H9 (cell line): ENCODE results near the gene DYRK1A. TPM values are rescaled to one million over a fixed set of nuclear protein-coding genes. Genes with fewer than 3 reads are reported as not detected.

Experiments used
- DNase-seq: peaks from one replicate; pipeline ENCODE4 v3.0.0-alpha.2; 2017
- H2AFZ ChIP-seq: one replicate; pipeline ENCODE4 v1.6.1; 2013; ENCODE audit warnings: mild to moderate bottlenecking, low read length, control low read depth, moderate library complexity
- H2AK5ac ChIP-seq: 2 replicates; pipeline ENCODE4 v1.6.1; 2013; ENCODE audit warnings: low read length, control low read depth, mixed read lengths; ENCODE audit not compliant: insufficient read length
- H2BK120ac ChIP-seq: one replicate; pipeline ENCODE4 v1.6.1; 2013; ENCODE audit warnings: low read depth, mild to moderate bottlenecking, low read length, control low read depth, inconsistent platforms; ENCODE audit not compliant: poor library complexity, severe bottlenecking
- H2BK12ac ChIP-seq: 2 replicates; pipeline ENCODE4 v1.6.1; 2013; ENCODE audit warnings: low read length, control low read depth, mixed read lengths, low read depth; ENCODE audit not compliant: insufficient read length
- H2BK15ac ChIP-seq: 2 replicates; pipeline ENCODE4 v1.6.1; 2013; ENCODE audit warnings: low read depth, low read length, control low read depth
- H2BK20ac ChIP-seq: one replicate; pipeline ENCODE4 v1.6.1; 2013; ENCODE audit warnings: low read depth, mild to moderate bottlenecking, low read length, control low read depth, inconsistent platforms; ENCODE audit not compliant: poor library complexity, severe bottlenecking
- H2BK5ac ChIP-seq: 2 replicates; pipeline ENCODE4 v1.6.1; 2013; ENCODE audit warnings: low read length, control low read depth, mixed read lengths; ENCODE audit not compliant: insufficient read length
- H3K14ac ChIP-seq: 2 replicates; pipeline ENCODE4 v1.6.1; 2013; ENCODE audit warnings: low read length, control low read depth; ENCODE audit not compliant: insufficient read depth
- H3K18ac ChIP-seq: 2 replicates; pipeline ENCODE4 v1.6.1; 2013; ENCODE audit warnings: low read depth, mild to moderate bottlenecking, mixed read lengths, low read length, control low read depth; ENCODE audit not compliant: insufficient read length
- H3K23ac ChIP-seq: 2 replicates; pipeline ENCODE4 v1.6.1; 2013; ENCODE audit warnings: low read length, control low read depth, mixed read lengths, low read depth; ENCODE audit not compliant: insufficient read length
- H3K23me2 ChIP-seq: 2 replicates; pipeline ENCODE4 v1.6.1; 2013; ENCODE audit warnings: low read depth, mild to moderate bottlenecking, mixed read lengths, low read length, control low read depth; ENCODE audit not compliant: insufficient read length, poor library complexity, severe bottlenecking
- H3K27ac ChIP-seq: 2 replicates; pipeline ENCODE4 v1.5.1; 2013; ENCODE audit warnings: low read length, control low read depth, mixed read lengths, low read depth; ENCODE audit not compliant: insufficient read length
- H3K27me3 ChIP-seq: 2 replicates; pipeline ENCODE4 v1.6.1; 2013; ENCODE audit warnings: low read length, control low read depth, inconsistent platforms; ENCODE audit not compliant: insufficient read depth
- H3K4ac ChIP-seq: 2 replicates; pipeline ENCODE4 v1.6.1; 2013; ENCODE audit warnings: low read depth, mild to moderate bottlenecking, control low read depth, inconsistent platforms, low read length, moderate library complexity
- H3K4me1 ChIP-seq: 2 replicates; pipeline ENCODE4 v1.6.1; 2013; ENCODE audit warnings: low read length, control low read depth, inconsistent platforms; ENCODE audit not compliant: insufficient read depth
- H3K4me2 ChIP-seq: 2 replicates; pipeline ENCODE4 v1.6.1; 2013; ENCODE audit warnings: low read length, control low read depth, mixed read lengths; ENCODE audit not compliant: insufficient read length, insufficient read depth
- H3K56ac ChIP-seq: 2 replicates; pipeline ENCODE4 v1.6.1; 2013; ENCODE audit warnings: low read depth, mild to moderate bottlenecking, mixed read lengths, low read length, control low read depth; ENCODE audit not compliant: insufficient read length
- H3K79me1 ChIP-seq: 2 replicates; pipeline ENCODE4 v1.6.1; 2013; ENCODE audit warnings: low read depth, mild to moderate bottlenecking, moderate library complexity, low read length, control low read depth, inconsistent platforms; ENCODE audit not compliant: insufficient read depth, poor library complexity, severe bottlenecking
- H3K79me2 ChIP-seq: 2 replicates; pipeline ENCODE4 v1.6.1; 2013; ENCODE audit warnings: low read length, control low read depth, inconsistent platforms; ENCODE audit not compliant: insufficient read depth
- H3K9ac ChIP-seq: 2 replicates; pipeline ENCODE4 v1.6.1; 2013; ENCODE audit warnings: low read length, control low read depth, mixed read lengths; ENCODE audit not compliant: insufficient read length; ENCODE audit errors: extremely low read depth
- H3K9me3 ChIP-seq: one replicate; pipeline ENCODE4 v1.6.1; 2013; ENCODE audit warnings: low read depth, low read length, inconsistent platforms; ENCODE audit not compliant: control insufficient read depth
- H3T11ph ChIP-seq: one replicate; pipeline ENCODE4 v1.6.1; 2013; ENCODE audit warnings: mild to moderate bottlenecking, low read length, control low read depth, inconsistent platforms
- H4K20me1 ChIP-seq: one replicate; pipeline ENCODE4 v1.6.1; 2013; ENCODE audit not compliant: control insufficient read depth, insufficient read length, insufficient read depth
- H4K5ac ChIP-seq: 2 replicates; pipeline ENCODE4 v1.6.1; 2013; ENCODE audit warnings: low read depth, mild to moderate bottlenecking, mixed read lengths, low read length, control low read depth; ENCODE audit not compliant: insufficient read length
- H4K8ac ChIP-seq: replicated peaks from 2 replicates; pipeline ENCODE4 v1.6.1; 2013; ENCODE audit warnings: low read length, control low read depth, mixed read lengths, low read depth; ENCODE audit not compliant: insufficient read length
- H4K91ac ChIP-seq: 2 replicates; pipeline ENCODE4 v1.6.1; 2013; ENCODE audit warnings: low read depth, mild to moderate bottlenecking, moderate library complexity, mixed read lengths, low read length, control low read depth; ENCODE audit not compliant: insufficient read length
- H3K27ac Mint-ChIP-seq, 3 experiments: 2 replicates in 2 of 3; 3 replicates in 1 of 3; pipeline ENCODE4 v1.8.0; 2020 to 2021; ENCODE audit warnings: mixed read lengths in 3 of 3, mild to moderate bottlenecking in 1 of 3, moderate library complexity in 1 of 3
- H3K27me3 Mint-ChIP-seq: 2 replicates; pipeline ENCODE4 v1.8.0; 2021; ENCODE audit warnings: low read depth, mild to moderate bottlenecking, moderate library complexity, mixed read lengths
- H3K36me3 Mint-ChIP-seq, 3 experiments: 2 replicates in 2 of 3; 3 replicates in 1 of 3; pipeline ENCODE4 v1.8.0; 2020 to 2021; ENCODE audit warnings: low read depth in 3 of 3, mixed read lengths in 3 of 3; ENCODE audit not compliant: insufficient read depth in 1 of 3
- H3K4me1 Mint-ChIP-seq, 2 experiments: 2 replicates each; pipeline ENCODE4 v1.8.0; 2020; ENCODE audit warnings: mixed read lengths in 2 of 2
- H3K4me3 Mint-ChIP-seq, 2 experiments: 2 replicates in 1 of 2; 3 replicates in 1 of 2; pipeline ENCODE4 v1.8.0; 2020 to 2021; ENCODE audit warnings: mild to moderate bottlenecking in 2 of 2, mixed read lengths in 2 of 2, moderate library complexity in 1 of 2
- H3K9me3 Mint-ChIP-seq, 2 experiments: 2 replicates in 1 of 2; 3 replicates in 1 of 2; pipeline ENCODE4 v1.8.0; 2020; ENCODE audit warnings: mild to moderate bottlenecking in 2 of 2, mixed read lengths in 2 of 2, moderate library complexity in 1 of 2
- WGBS: extraction: QIAGEN DNeasy Blood & Tissue Kit; methylation state at CpG from one replicate; pipeline ENCODE4 v1.1.7; 2013; ENCODE audit warnings: missing lambda C conversion rate, low lambda C conversion rate, mixed read lengths; ENCODE audit not compliant: insufficient read length; ENCODE audit errors: extremely low coverage; 5-methylcytosine and 5-hydroxymethylcytosine counted together
- total RNA-seq: library from RNA; stranded (reverse); gene quantifications from 2 replicates; pipeline ENCODE4 v1.2.1, GENCODE V29; 2021
- TF ChIP-seq, protein P1 (sequence below): fragments of 200-600 bp; sonication (generic); conservative IDR thresholded peaks from 3 replicates; pipeline ENCODE4 v1.8.0; 2021; ENCODE audit warnings: antibody characterized with exemption, mild to moderate bottlenecking

DYRK1A gene
- total RNA-seq, 1 experiment from 2014 or later = 73.6 TPM

- Mint-ChIP-seq H3K27ac (no peak overlapping the region), H3K4me3 (no peak overlapping the region), H3K27me3 (no peaks in the 10 kb centered on the region), H3K36me3 (no peaks in the 10 kb centered on the region; a peak in 1 of 7 replicates), H3K4me1 (peaks cover 60 to 73% of the 10 kb centered on the region in 2 experiments), H3K9me3 (no peaks in the 10 kb centered on the region; a peak in 1 of 5 replicates)
- H4K5ac ChIP-seq = no peak overlapping the region
- no peak overlapping the region for H2BK20ac ChIP-seq
- no peak for DNase-seq
- TF ChIP-seq, protein P1, sequence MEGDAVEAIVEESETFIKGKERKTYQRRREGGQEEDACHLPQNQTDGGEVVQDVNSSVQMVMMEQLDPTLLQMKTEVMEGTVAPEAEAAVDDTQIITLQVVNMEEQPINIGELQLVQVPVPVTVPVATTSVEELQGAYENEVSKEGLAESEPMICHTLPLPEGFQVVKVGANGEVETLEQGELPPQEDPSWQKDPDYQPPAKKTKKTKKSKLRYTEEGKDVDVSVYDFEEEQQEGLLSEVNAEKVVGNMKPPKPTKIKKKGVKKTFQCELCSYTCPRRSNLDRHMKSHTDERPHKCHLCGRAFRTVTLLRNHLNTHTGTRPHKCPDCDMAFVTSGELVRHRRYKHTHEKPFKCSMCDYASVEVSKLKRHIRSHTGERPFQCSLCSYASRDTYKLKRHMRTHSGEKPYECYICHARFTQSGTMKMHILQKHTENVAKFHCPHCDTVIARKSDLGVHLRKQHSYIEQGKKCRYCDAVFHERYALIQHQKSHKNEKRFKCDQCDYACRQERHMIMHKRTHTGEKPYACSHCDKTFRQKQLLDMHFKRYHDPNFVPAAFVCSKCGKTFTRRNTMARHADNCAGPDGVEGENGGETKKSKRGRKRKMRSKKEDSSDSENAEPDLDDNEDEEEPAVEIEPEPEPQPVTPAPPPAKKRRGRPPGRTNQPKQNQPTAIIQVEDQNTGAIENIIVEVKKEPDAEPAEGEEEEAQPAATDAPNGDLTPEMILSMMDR = no peak
- no peaks in the 10 kb centered on the region for H3K27me3 ChIP-seq
- H3K4ac ChIP-seq = no peak overlapping the region
- no peak overlapping the region for H2BK12ac ChIP-seq
- H3K23ac ChIP-seq = no peak overlapping the region
- no peak overlapping the region for H2AK5ac ChIP-seq
- H3K23me2 ChIP-seq = no peaks in the 10 kb centered on the region
- H4K8ac ChIP-seq = no peak overlapping the region
- H2AFZ ChIP-seq = no peak overlapping the region
- peaks cover 4% of the 10 kb centered on the region; the same call in 1 of the 2 replicates for H3K4me1 ChIP-seq
- no peak overlapping the region for H3K9ac ChIP-seq
- no peak overlapping the region for H3T11ph ChIP-seq
- H3K56ac ChIP-seq = no peak overlapping the region
- no peak overlapping the region for H3K27ac ChIP-seq
- H3K4me2 ChIP-seq = no peak overlapping the region
- H2BK120ac ChIP-seq = no peak overlapping the region
- no peaks in the 10 kb centered on the region for H3K9me3 ChIP-seq
- H3K79me1 ChIP-seq = peaks cover 2% of the 10 kb centered on the region
- peaks cover 84% of the 10 kb centered on the region for H3K79me2 ChIP-seq
- H3K18ac ChIP-seq = no peak overlapping the region
- no peak overlapping the region for H2BK15ac ChIP-seq
- no peak overlapping the region for H3K14ac ChIP-seq
- WGBS = no CpG with 5 or more reads among the region's 5 CpGs
- no peak overlapping the region for H2BK5ac ChIP-seq
- H4K91ac ChIP-seq = no peak overlapping the region
- no peaks in the 10 kb centered on the region for H4K20me1 ChIP-seq
Measured at GRCh38 chr21:37374027-37374426, 7.5 kb downstream of the DYRK1A start.
